ENCODE measurements around the gene VWA3B. TPM values are rescaled to one million over a fixed set of nuclear protein-coding genes. Genes with fewer than 3 reads are reported as not detected.

VWA3B gene
- total RNA-seq, 2 experiments from 2014 or later: not detected

- Histone ChIP-seq H3K9me2 (ENCODE audit: insufficient read depth, low read length) (no peaks in the 10 kb centered on the region), H3K4me3 (ENCODE audit: low read depth, low read length, poor library complexity, severe bottlenecking) (no peak overlapping the region), H4K20me1 (ENCODE audit: insufficient read depth, low read length) (no peaks in the 10 kb centered on the region), H3K36me3 (ENCODE audit: insufficient read depth, low read length) (no peaks in the 10 kb centered on the region), H3K4me1 (ENCODE audit: insufficient read depth, low read length, poor library complexity, severe bottlenecking) (no peaks in the 10 kb centered on the region), H3K27ac (ENCODE audit: low read depth, low read length, poor library complexity, severe bottlenecking) (no peak overlapping the region), H2AFZ (ENCODE audit: low read length) (no peak overlapping the region), H3K9me3 (ENCODE audit: low read length) (no peaks in the 10 kb centered on the region), H3K79me2 (ENCODE audit: insufficient read depth, low read depth, low read length) (no peaks in the 10 kb centered on the region), H3K4me2 (ENCODE audit: low read length) (no peak overlapping the region)
- TF ChIP-seq CTCF (conservative IDR thresholded peaks at IDR 0.05; ENCODE audit: low read length): no peak
- TF ChIP-seq EZH2phosphoT487 (IDR thresholded peaks at IDR 0.05; ENCODE audit: borderline replicate concordance, low read depth, low read length): no peak
- POLR2A ChIA-PET: interaction anchor here (0.6 to 0.8 kb wide), 3 partner anchors 162 to 377 kb away, joined by 3 read pairs; no protein-coding TSS in a partner anchor
- BruUV-seq (replicated peaks): no TSS peak
- no peak for DNase-seq (ENCODE audit: low spot score)
- CTCF ChIA-PET (ENCODE audit: unreplicated experiment): no interaction called here
- intact Hi-C loops (cut with micrococcal nuclease; ENCODE audit: unreplicated experiment): no loop called here
Measured at GRCh38 chr2:98167916-98168315, 80.9 kb downstream of the VWA3B start.

GRCh38 chr2:98170076-98170475, 83.1 kb downstream of the VWA3B start:
- Histone ChIP-seq H3K9me2 (ENCODE audit: insufficient read depth, low read length) (no peaks in the 10 kb centered on the region), H3K9me3 (ENCODE audit: low read length) (no peaks in the 10 kb centered on the region), H4K20me1 (ENCODE audit: insufficient read depth, low read length) (no peaks in the 10 kb centered on the region), H3K27ac (ENCODE audit: low read depth, low read length, poor library complexity, severe bottlenecking) (no peak overlapping the region), H3K4me3 (ENCODE audit: low read depth, low read length, poor library complexity, severe bottlenecking) (no peak overlapping the region), H3K4me1 (ENCODE audit: insufficient read depth, low read length, poor library complexity, severe bottlenecking) (no peaks in the 10 kb centered on the region), H3K36me3 (ENCODE audit: insufficient read depth, low read length) (no peaks in the 10 kb centered on the region), H3K4me2 (ENCODE audit: low read length) (no peak overlapping the region), H3K79me2 (ENCODE audit: insufficient read depth, low read depth, low read length) (no peaks in the 10 kb centered on the region), H2AFZ (ENCODE audit: low read length) (no peak overlapping the region)
- intact Hi-C loops (cut with micrococcal nuclease; ENCODE audit: unreplicated experiment): no loop called here
- CTCF ChIA-PET (ENCODE audit: unreplicated experiment): no interaction called here
- TF ChIP-seq EZH2phosphoT487 (IDR thresholded peaks at IDR 0.05; ENCODE audit: borderline replicate concordance, low read depth, low read length): no peak
- no peak for TF ChIP-seq CTCF (conservative IDR thresholded peaks at IDR 0.05; ENCODE audit: low read length)
- POLR2A ChIA-PET: no interaction called here
- no TSS peak for BruUV-seq (replicated peaks)
- no peak for DNase-seq (ENCODE audit: low spot score)

- no TSS peak for BruUV-seq (replicated peaks)
- Histone ChIP-seq H3K4me2 (ENCODE audit: low read length) (no peak overlapping the region), H3K9me2 (ENCODE audit: insufficient read depth, low read length) (no peaks in the 10 kb centered on the region), H3K27ac (ENCODE audit: low read depth, low read length, poor library complexity, severe bottlenecking) (no peak overlapping the region), H4K20me1 (ENCODE audit: insufficient read depth, low read length) (no peaks in the 10 kb centered on the region), H3K4me3 (ENCODE audit: low read depth, low read length, poor library complexity, severe bottlenecking) (no peak overlapping the region), H3K9me3 (ENCODE audit: low read length) (no peaks in the 10 kb centered on the region), H3K4me1 (ENCODE audit: insufficient read depth, low read length, poor library complexity, severe bottlenecking) (no peaks in the 10 kb centered on the region), H3K79me2 (ENCODE audit: insufficient read depth, low read depth, low read length) (no peaks in the 10 kb centered on the region), H3K36me3 (ENCODE audit: insufficient read depth, low read length) (no peaks in the 10 kb centered on the region), H2AFZ (ENCODE audit: low read length) (no peak overlapping the region)
- TF ChIP-seq CTCF (conservative IDR thresholded peaks at IDR 0.05; ENCODE audit: low read length) (no peak), EZH2phosphoT487 (IDR thresholded peaks at IDR 0.05; ENCODE audit: borderline replicate concordance, low read depth, low read length) (no peak)
- intact Hi-C loops (cut with micrococcal nuclease; ENCODE audit: unreplicated experiment): no loop called here
- no peak for DNase-seq (ENCODE audit: low spot score)
- ChIA-PET POLR2A (no interaction called here), CTCF (ENCODE audit: unreplicated experiment) (no interaction called here)
Measured at GRCh38 chr2:98172150-98172765, 85.3 kb downstream of the VWA3B start.
